ENCODE data around the gene NT5C.
"Not testable (repeated sequence)": the region's sequence is repeated elsewhere in the genome, so short reads cannot be mapped to it uniquely, and the experiment has no call there.

NT5C gene

GRCh38 chr17:75138519-75138918, 7.0 kb upstream of the NT5C start:
- POLR2A ChIA-PET = no interaction called here
- TF ChIP-seq SUZ12 (IDR thresholded peaks at IDR 0.05) = no peak
- TF ChIP-seq HDGF (IDR thresholded peaks at IDR 0.05; ENCODE audit: borderline replicate concordance) = no peak
- TF ChIP-seq NFRKB (IDR thresholded peaks at IDR 0.05) = no peak
- no peak for TF ChIP-seq FOXK2 (IDR thresholded peaks at IDR 0.05)
- TF ChIP-seq L3MBTL2 (conservative IDR thresholded peaks at IDR 0.05) = no peak
- no peak for TF ChIP-seq ARNT (IDR thresholded peaks at IDR 0.05)
- TF ChIP-seq LEF1 (IDR thresholded peaks at IDR 0.05; ENCODE audit: borderline replicate concordance) = no peak
- TF ChIP-seq FOXM1 (IDR thresholded peaks at IDR 0.05; ENCODE audit: borderline replicate concordance) = no peak
- no peak for TF ChIP-seq ELF4 (IDR thresholded peaks at IDR 0.05)

GRCh38 chr17:75137762-75138161, 6.2 kb upstream of the NT5C start:
- POLR2A ChIA-PET = interaction anchor here (1.0 kb wide), 1 partner anchor 17 kb away, joined by 3 read pairs; no protein-coding TSS in a partner anchor
- CTCF ChIA-PET = interaction anchor here (0.6 kb wide), 1 partner anchor 43 kb away, joined by 3 read pairs; no protein-coding TSS in a partner anchor
- DNase-seq (ENCODE audit: extremely low spot score) = not testable (repeated sequence)

More at GRCh38 chr17:75138519-75138918, 7.0 kb upstream of the NT5C start:
- CTCF ChIA-PET = no interaction called here
- no peak for DNase-seq (ENCODE audit: extremely low spot score)

- POLR2A ChIA-PET = no interaction called here
- DNase-seq (ENCODE audit: extremely low spot score) = no peak
- TF ChIP-seq FOXA1 (IDR thresholded peaks at IDR 0.05) = no peak
- TF ChIP-seq LEF1 (IDR thresholded peaks at IDR 0.05; ENCODE audit: borderline replicate concordance) = no peak
- TF ChIP-seq ELF4 (IDR thresholded peaks at IDR 0.05) = no peak
- TF ChIP-seq L3MBTL2 (conservative IDR thresholded peaks at IDR 0.05) = no peak
- TF ChIP-seq SP1 (IDR thresholded peaks at IDR 0.05) = no peak
- TF ChIP-seq CTBP1 (IDR thresholded peaks at IDR 0.05; ENCODE audit: borderline replicate concordance) = no peak
- no peak for TF ChIP-seq PKNOX1 (IDR thresholded peaks at IDR 0.05)
- no peak for TF ChIP-seq ZNF384 (IDR thresholded peaks at IDR 0.05)
- no peak for TF ChIP-seq FOXM1 (IDR thresholded peaks at IDR 0.05; ENCODE audit: borderline replicate concordance)
- TF ChIP-seq TARDBP (IDR thresholded peaks at IDR 0.05) = no peak
- CTCF ChIA-PET = interaction anchor here (0.6 kb wide), 1 partner anchor 178 kb away, joined by 3 read pairs; no protein-coding TSS in a partner anchor
Measured at GRCh38 chr17:75135946-75136345, 4.4 kb upstream of the NT5C start.

- DNase-seq (ENCODE audit: extremely low spot score) = no peak
- TF ChIP-seq L3MBTL2 (conservative IDR thresholded peaks at IDR 0.05) = no peak
- TF ChIP-seq ELF4 (IDR thresholded peaks at IDR 0.05) = no peak
- no peak for TF ChIP-seq ZNF384 (IDR thresholded peaks at IDR 0.05)
- TF ChIP-seq SP1 (IDR thresholded peaks at IDR 0.05) = no peak
- no peak for TF ChIP-seq LEF1 (IDR thresholded peaks at IDR 0.05; ENCODE audit: borderline replicate concordance)
- TF ChIP-seq TARDBP (IDR thresholded peaks at IDR 0.05) = no peak
- TF ChIP-seq FOXM1 (IDR thresholded peaks at IDR 0.05; ENCODE audit: borderline replicate concordance) = no peak
- no peak for TF ChIP-seq NFRKB (IDR thresholded peaks at IDR 0.05)
- no peak for TF ChIP-seq PKNOX1 (IDR thresholded peaks at IDR 0.05)
- TF ChIP-seq CTBP1 (IDR thresholded peaks at IDR 0.05; ENCODE audit: borderline replicate concordance) = no peak
- no peak for TF ChIP-seq BHLHE40 (IDR thresholded peaks at IDR 0.05; ENCODE audit: borderline replicate concordance)
- TF ChIP-seq SUZ12 (IDR thresholded peaks at IDR 0.05) = no peak
- no peak for TF ChIP-seq FOXA1 (IDR thresholded peaks at IDR 0.05)
- TF ChIP-seq ARNT (IDR thresholded peaks at IDR 0.05) = no peak
- TF ChIP-seq HDGF (IDR thresholded peaks at IDR 0.05; ENCODE audit: borderline replicate concordance) = no peak
- no peak for TF ChIP-seq FOXK2 (IDR thresholded peaks at IDR 0.05)
- CTCF ChIA-PET = interaction anchor here (0.7 kb wide), 1 partner anchor 518 kb away, joined by 3 read pairs; no protein-coding TSS in a partner anchor
- POLR2A ChIA-PET = no interaction called here
Measured at GRCh38 chr17:75135452-75135851, 3.9 kb upstream of the NT5C start.

- POLR2A ChIA-PET = interaction anchor here (0.5 to 3.3 kb wide), 6 partner anchors 12 to 138 kb away, joined by 3 to 19 read pairs (median 3); partner anchors contain the start of genes ARMC7, MIF4GD and NUP85
- CTCF ChIA-PET = interaction anchor here (0.7 to 1.0 kb wide), 4 partner anchors 16 to 100 kb away, joined by 3 read pairs; partner anchors contain the start of gene NUP85
- DNase-seq (ENCODE audit: extremely low spot score) = not testable (repeated sequence)
Measured at GRCh38 chr17:75133607-75134347, 2.2 kb upstream of the NT5C start.

GRCh38 chr17:75133001-75133400, 1.5 kb upstream of the NT5C start:
- no peak for DNase-seq (ENCODE audit: extremely low spot score)
- no peak for TF ChIP-seq LEF1 (IDR thresholded peaks at IDR 0.05; ENCODE audit: borderline replicate concordance)
- no peak for TF ChIP-seq PKNOX1 (IDR thresholded peaks at IDR 0.05)
- no peak for TF ChIP-seq CTBP1 (IDR thresholded peaks at IDR 0.05; ENCODE audit: borderline replicate concordance)
- TF ChIP-seq ELF4 (IDR thresholded peaks at IDR 0.05) = no peak
- no peak for TF ChIP-seq FOXA1 (IDR thresholded peaks at IDR 0.05)
- TF ChIP-seq ARNT (IDR thresholded peaks at IDR 0.05) = no peak
- no peak for TF ChIP-seq FOXM1 (IDR thresholded peaks at IDR 0.05; ENCODE audit: borderline replicate concordance)
- no peak for TF ChIP-seq BHLHE40 (IDR thresholded peaks at IDR 0.05; ENCODE audit: borderline replicate concordance)
- TF ChIP-seq TARDBP (IDR thresholded peaks at IDR 0.05) = no peak
- no peak for TF ChIP-seq HDGF (IDR thresholded peaks at IDR 0.05; ENCODE audit: borderline replicate concordance)
- TF ChIP-seq FOXK2 (IDR thresholded peaks at IDR 0.05) = no peak
- no peak for TF ChIP-seq ZNF384 (IDR thresholded peaks at IDR 0.05)
- no peak for TF ChIP-seq NFRKB (IDR thresholded peaks at IDR 0.05)
- TF ChIP-seq L3MBTL2 (conservative IDR thresholded peaks at IDR 0.05) = no peak
- ChIA-PET POLR2A (interaction anchor here (0.5 to 5.5 kb wide), 7 partner anchors 17 to 138 kb away, joined by 3 to 68 read pairs (median 13); partner anchors contain the start of genes ARMC7, MIF4GD and NUP85), CTCF (interaction anchor here (0.6 to 1.0 kb wide), 5 partner anchors 17 to 99 kb away, joined by 3 read pairs; partner anchors contain the start of gene NUP85)

Measured in HEK293T (cell line).